ENCODE data around the gene SBF2.
"Not testable (repeated sequence)": the region's sequence is repeated elsewhere in the genome, so short reads cannot be mapped to it uniquely, and the experiment has no call there.

SBF2 gene

DNA sequence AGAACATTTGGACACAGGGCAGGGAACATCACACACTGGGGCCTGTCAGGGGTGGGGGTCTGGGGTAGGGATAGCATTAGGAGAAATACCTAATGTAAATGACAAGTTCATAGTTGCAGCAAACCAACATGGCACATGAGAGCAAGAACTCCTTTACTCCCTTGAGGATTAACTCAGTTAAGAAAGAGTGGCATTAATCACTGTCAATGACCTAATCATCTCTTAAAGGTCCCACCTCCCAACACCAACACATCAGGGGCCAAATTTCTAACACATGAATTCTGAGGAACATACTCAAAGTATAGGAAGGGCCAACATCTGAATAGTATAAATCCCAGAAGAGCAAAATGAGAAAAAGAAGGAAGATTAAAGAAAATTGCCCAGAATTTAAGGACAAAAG lies 357.3 kb downstream of the SBF2 start:
- H4K20me1 ChIP-seq (ENCODE audit: insufficient read depth), result no peaks in the 10 kb centered on the region
- no peaks in the 10 kb centered on the region for H3K4me1 ChIP-seq (ENCODE audit: low read depth, poor library complexity, severe bottlenecking)
- H3K27ac ChIP-seq, result no peak overlapping the region
- H3K4me2 ChIP-seq, result no peak overlapping the region
- no peaks in the 10 kb centered on the region for H3K79me2 ChIP-seq (ENCODE audit: insufficient read depth, low read depth)
- no peak overlapping the region for H3K4me3 ChIP-seq (IDR thresholded peaks at IDR 0.05; ENCODE audit: insufficient read depth, low read depth, low read length)
- no peak overlapping the region for H2AFZ ChIP-seq (ENCODE audit: low read depth)
- H3K27me3 ChIP-seq (ENCODE audit: insufficient read depth, low read depth), result no peaks in the 10 kb centered on the region
- no peaks in the 10 kb centered on the region for H3K36me3 ChIP-seq (ENCODE audit: insufficient read depth)
- TF ChIP-seq, protein P1, sequence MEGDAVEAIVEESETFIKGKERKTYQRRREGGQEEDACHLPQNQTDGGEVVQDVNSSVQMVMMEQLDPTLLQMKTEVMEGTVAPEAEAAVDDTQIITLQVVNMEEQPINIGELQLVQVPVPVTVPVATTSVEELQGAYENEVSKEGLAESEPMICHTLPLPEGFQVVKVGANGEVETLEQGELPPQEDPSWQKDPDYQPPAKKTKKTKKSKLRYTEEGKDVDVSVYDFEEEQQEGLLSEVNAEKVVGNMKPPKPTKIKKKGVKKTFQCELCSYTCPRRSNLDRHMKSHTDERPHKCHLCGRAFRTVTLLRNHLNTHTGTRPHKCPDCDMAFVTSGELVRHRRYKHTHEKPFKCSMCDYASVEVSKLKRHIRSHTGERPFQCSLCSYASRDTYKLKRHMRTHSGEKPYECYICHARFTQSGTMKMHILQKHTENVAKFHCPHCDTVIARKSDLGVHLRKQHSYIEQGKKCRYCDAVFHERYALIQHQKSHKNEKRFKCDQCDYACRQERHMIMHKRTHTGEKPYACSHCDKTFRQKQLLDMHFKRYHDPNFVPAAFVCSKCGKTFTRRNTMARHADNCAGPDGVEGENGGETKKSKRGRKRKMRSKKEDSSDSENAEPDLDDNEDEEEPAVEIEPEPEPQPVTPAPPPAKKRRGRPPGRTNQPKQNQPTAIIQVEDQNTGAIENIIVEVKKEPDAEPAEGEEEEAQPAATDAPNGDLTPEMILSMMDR (conservative IDR thresholded peaks at IDR 0.05; ENCODE audit: low read depth, low read length), result no peak
- no peak overlapping the region for H3K9ac ChIP-seq

DNA sequence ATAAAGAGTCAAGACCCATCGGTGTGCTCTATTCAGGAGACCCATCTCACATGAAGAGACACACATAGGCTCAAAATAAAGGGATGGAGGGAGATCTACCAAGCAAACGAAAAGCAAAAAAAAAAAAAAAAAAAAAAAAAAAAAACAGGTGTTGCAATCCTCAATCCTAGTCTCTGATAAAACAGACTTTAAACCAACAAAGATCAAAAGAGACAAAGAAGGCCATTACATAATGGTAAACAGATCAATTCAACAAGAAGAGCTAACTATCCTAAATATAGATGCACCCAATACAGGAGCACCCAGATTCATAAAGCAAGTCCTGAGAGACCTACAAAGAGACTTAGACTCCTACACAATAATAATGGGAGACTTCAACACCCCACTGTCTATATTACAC lies 361.2 kb downstream of the SBF2 start:
- not testable (repeated sequence) for H3K4me3 ChIP-seq (IDR thresholded peaks at IDR 0.05; ENCODE audit: insufficient read depth, low read depth, low read length); H3K27me3 ChIP-seq (ENCODE audit: insufficient read depth, low read depth); H3K27ac ChIP-seq; H3K9ac ChIP-seq; H3K79me2 ChIP-seq (ENCODE audit: insufficient read depth, low read depth); H3K4me2 ChIP-seq; H3K4me1 ChIP-seq (ENCODE audit: low read depth, poor library complexity, severe bottlenecking); H3K36me3 ChIP-seq (ENCODE audit: insufficient read depth); H2AFZ ChIP-seq (ENCODE audit: low read depth); H4K20me1 ChIP-seq (ENCODE audit: insufficient read depth)

DNA sequence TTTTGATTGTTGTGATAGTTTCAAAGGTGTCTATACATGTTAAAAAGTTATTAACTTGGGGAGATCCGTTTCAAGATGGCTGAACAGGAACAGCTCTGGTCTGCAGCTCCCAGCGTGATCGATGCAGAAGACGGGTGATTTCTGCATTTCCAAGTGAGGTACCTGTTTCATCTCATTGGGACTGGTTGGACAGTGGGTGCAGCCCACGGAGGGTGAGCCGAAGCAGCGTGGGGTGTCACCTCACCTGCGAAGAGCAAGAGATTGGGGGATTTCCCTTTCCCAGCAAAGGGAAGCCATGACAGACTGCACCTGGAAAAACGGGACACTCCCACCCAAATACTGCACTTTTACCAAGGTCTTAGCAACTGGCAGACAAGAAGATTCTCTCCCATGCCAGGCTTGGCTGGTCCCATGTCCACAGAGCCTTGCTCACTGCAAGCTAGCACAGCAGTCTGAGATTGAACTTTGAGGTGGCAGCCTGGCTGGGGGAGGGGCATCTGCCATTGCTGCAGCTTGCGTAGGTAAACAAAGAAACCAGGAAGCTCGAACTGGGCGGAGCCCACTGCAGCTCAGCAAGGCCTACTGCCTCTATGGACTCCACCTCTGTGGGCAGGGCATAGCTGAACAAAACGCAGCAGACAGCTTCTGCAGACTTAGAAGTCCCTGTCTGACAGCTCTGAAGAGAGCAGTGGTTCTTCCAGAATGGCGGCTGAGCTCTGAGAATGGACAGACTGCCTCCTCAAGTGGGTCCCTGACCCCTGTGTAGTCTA lies 363.3 kb downstream of the SBF2 start:
- not testable (repeated sequence) for H3K4me2 ChIP-seq; H3K9ac ChIP-seq; H3K79me2 ChIP-seq (ENCODE audit: insufficient read depth, low read depth); H3K4me1 ChIP-seq (ENCODE audit: low read depth, poor library complexity, severe bottlenecking); H3K36me3 ChIP-seq (ENCODE audit: insufficient read depth); H3K27ac ChIP-seq; H2AFZ ChIP-seq (ENCODE audit: low read depth); H4K20me1 ChIP-seq (ENCODE audit: insufficient read depth); H3K4me3 ChIP-seq (IDR thresholded peaks at IDR 0.05; ENCODE audit: insufficient read depth, low read depth, low read length); H3K27me3 ChIP-seq (ENCODE audit: insufficient read depth, low read depth)

DNA sequence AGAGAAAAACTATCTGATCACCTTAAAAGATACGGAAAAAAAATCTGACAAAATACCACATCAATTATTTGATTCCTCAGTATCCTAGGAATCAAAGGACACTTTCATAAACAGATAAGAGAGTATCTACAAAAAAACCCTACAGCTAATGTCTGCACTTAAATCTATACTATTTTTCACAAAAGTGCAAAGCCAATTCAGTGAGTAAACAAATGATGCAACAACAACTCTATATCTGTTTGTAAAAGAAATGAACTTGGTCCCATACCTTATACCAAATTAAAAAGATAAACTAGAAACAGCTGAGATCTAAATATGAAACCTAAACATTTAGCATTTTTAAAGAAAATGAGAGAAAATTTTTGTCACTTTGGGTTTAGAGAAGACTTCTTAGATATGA lies 366.3 kb downstream of the SBF2 start:
- Histone ChIP-seq H3K4me3 (IDR thresholded peaks at IDR 0.05; ENCODE audit: insufficient read depth, low read depth, low read length) (no peak overlapping the region), H4K20me1 (ENCODE audit: insufficient read depth) (no peaks in the 10 kb centered on the region), H3K27me3 (ENCODE audit: insufficient read depth, low read depth) (no peaks in the 10 kb centered on the region), H3K36me3 (ENCODE audit: insufficient read depth) (no peaks in the 10 kb centered on the region), H2AFZ (ENCODE audit: low read depth) (no peak overlapping the region), H3K27ac (no peak overlapping the region), H3K4me2 (no peak overlapping the region), H3K9ac (no peak overlapping the region), H3K79me2 (ENCODE audit: insufficient read depth, low read depth) (no peaks in the 10 kb centered on the region), H3K4me1 (ENCODE audit: low read depth, poor library complexity, severe bottlenecking) (no peaks in the 10 kb centered on the region)
- TF ChIP-seq, protein P1 (conservative IDR thresholded peaks at IDR 0.05; ENCODE audit: low read depth, low read length), result no peak

DNA sequence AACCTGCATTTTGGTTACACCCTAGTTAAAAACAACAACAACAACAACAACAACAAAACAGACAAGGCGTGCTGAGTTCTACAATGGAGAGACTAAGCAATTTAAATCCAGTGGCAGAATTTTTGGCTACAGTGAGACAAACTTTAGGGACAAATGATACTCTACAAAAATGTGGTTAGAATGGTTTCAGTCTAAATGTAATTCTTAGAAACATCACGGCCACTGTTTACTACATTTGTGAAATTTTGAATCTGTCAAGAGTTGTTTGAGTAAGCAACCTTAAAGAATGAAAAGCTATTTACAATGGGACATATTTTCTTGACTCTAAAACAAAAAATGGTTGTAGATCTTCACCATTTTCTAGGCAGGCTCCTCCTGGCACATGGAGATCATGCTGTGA lies 370.7 kb downstream of the SBF2 start:
- TF ChIP-seq, protein P1 (conservative IDR thresholded peaks at IDR 0.05; ENCODE audit: low read depth, low read length), result no peak
- H3K79me2 ChIP-seq (ENCODE audit: insufficient read depth, low read depth), result no peaks in the 10 kb centered on the region
- no peaks in the 10 kb centered on the region for H3K4me1 ChIP-seq (ENCODE audit: low read depth, poor library complexity, severe bottlenecking)
- H3K4me2 ChIP-seq, result no peak overlapping the region
- no peak overlapping the region for H3K27ac ChIP-seq
- no peaks in the 10 kb centered on the region for H4K20me1 ChIP-seq (ENCODE audit: insufficient read depth)
- no peak overlapping the region for H2AFZ ChIP-seq (ENCODE audit: low read depth)
- H3K36me3 ChIP-seq (ENCODE audit: insufficient read depth), result no peaks in the 10 kb centered on the region; the same call in 1 of the 2 replicates
- H3K27me3 ChIP-seq (ENCODE audit: insufficient read depth, low read depth), result no peaks in the 10 kb centered on the region
- H3K9ac ChIP-seq, result no peak overlapping the region
- no peak overlapping the region for H3K4me3 ChIP-seq (IDR thresholded peaks at IDR 0.05; ENCODE audit: insufficient read depth, low read depth, low read length)

Measured in KMS-11 (cell line).